ENCODE results near the gene FNDC3A.

DNA sequence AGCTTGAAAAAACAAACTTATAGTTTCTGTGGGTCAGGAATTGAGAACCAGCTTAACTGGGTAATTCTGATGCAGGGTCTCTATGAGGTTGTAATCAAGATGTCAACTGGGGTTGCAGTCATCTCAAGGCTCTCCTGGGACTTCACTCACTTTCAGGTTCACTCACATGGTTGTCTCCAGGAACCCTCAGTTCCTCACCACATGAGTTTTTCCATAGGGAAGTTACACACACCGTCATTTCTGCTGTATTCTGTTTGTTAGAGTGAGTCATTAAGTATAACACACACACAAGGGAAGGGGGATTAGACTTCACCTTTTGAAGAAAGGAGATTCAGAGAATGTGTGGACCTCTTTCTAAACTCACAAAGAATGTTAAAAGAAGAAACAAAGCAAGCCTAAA is 209.6 kb downstream of the FNDC3A start:
- TF ChIP-seq CTCF (IDR thresholded peaks at IDR 0.05): no peak
- no peak for TF ChIP-seq EZH2 (IDR thresholded peaks at IDR 0.05)
- no peak for TF ChIP-seq EZH2phosphoT487 (IDR thresholded peaks at IDR 0.05)

Measured in neural progenitor cell (in vitro differentiated cells).